ENCODE data around the gene FAM89B.
A peak's percentile ranks its signal among the peaks of the same experiment; 100 is the strongest.

The FAM89B gene

GRCh38 chr11:65613091-65613928 is 41.0 kb downstream of the FAM89B start:
- DNase-seq, result no peak

GRCh38 chr11:65615229-65615949 is 43.1 kb downstream of the FAM89B start, which contains the start of gene PCNX3:
Gene PCNX3 (plus strand): TSS chr11:65615776. CDS start chr11:65616312, 536 bp downstream.
- peak; percentile 100 for DNase-seq

- no peak for DNase-seq
These were observed 43.7 kb downstream of the FAM89B start for GRCh38 chr11:65615950-65616574.

- DNase-seq, result no peak
These were observed 44.2 kb downstream of the FAM89B start for GRCh38 chr11:65616575-65617001.

- no peak for DNase-seq
These were observed 45.0 kb downstream of the FAM89B start for GRCh38 chr11:65617136-65617850.

GRCh38 chr11:65617990-65618751 is 45.8 kb downstream of the FAM89B start:
- no peak for DNase-seq

GRCh38 chr11:65618763-65619162 is 46.4 kb downstream of the FAM89B start:
- no peak for DNase-seq

- DNase-seq, result no peak
These were observed 47.1 kb downstream of the FAM89B start for GRCh38 chr11:65619281-65619928.

- DNase-seq, result no peak
These were observed 48.3 kb downstream of the FAM89B start for GRCh38 chr11:65620666-65621065.

- DNase-seq, result no peak
These were observed 49.1 kb downstream of the FAM89B start for GRCh38 chr11:65621460-65621859.

GRCh38 chr11:65622011-65622410 is 49.7 kb downstream of the FAM89B start:
- DNase-seq, result no peak

GRCh38 chr11:65623177-65623576 is 50.8 kb downstream of the FAM89B start:
- no peak for DNase-seq
